Inflammatory macrophage treated with lipopolysaccharide for 1 hour (primary cell): ENCODE data around the gene ANKS3.

ENCODE experiments used
- DNase-seq, 2 donors: peaks; one replicate each; pipeline ENCODE4 v3.0.0-alpha.2; 2020 to 2022

Gene ANKS3

DNA sequence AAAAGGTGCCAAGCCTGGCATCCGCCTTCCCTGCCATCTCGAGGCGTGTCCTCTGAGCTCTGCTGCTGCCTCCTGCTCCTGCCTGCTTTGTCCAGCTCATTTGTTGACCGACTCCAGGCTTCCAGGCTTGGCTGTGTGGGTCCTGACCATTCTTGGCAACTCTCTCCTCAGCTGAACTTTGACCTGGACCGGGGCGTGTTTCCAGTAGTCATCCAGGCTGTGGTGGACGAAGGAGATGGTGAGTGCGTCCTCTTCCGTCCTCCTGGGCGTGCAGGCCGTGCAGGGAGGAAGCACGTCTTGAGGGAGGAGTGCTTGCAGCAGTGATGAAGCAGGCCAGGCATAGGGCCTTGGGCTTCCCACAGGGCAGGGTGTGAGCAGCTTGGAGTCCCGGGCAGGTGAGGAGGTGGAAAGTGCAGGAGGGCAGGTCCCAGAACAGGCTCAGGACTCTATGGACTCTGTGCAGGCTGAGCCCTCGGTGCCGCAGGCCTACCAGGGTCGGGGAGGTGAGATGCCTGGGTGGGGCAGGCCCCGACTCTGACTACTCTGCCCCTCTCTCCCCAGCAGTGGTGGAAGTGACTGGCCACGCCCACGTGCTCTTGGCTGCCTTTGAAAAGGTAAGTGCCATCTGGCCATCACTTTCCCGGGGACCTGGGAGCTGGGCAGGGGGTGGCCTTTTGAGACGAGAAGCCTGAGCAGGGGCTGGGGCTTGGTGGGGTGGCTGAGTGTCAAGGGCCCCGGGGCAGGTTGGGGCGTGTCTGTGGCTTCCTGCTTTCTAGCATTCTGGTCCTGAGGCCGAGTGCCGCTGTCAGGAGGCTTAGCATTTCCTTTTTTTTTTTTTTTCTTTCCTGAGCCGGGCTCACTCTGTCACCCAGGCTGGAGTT is 69.3 kb downstream of the ANKS3 start:
- DNase-seq = peak; percentile 47 to 60

DNA sequence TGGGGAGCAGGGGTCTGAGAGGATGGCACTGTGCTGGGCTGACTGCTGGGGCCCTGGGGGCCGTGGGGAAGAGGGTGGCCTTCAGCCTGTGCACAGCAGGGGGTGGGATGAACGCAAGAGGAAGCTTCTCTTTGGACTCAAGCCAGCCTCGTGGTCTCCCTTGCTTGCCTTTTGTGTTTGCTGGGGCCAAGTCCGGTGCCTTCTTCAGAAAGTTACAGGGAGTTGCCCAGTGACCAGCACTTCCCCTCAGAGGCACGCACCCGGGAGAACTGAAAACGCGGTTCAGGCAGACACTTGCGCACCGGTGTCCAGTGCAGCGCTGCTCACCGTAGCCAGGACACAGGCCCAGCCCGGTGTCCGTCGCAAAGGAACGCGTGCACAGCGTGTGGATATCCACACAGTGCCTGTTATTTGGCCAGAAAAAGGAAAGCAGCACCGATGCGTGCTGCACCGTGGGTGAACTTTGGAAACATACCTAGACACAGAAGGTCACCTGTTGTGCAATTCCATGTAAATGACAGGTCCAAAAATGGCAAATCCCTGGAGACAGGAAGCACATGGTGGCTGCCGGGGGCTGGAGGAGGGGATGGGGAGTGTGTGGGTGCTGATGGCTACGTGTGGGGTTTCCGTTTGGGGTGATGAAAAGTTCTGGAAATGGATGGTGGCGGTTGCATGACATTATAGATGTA is 70.2 kb downstream of the ANKS3 start:
- DNase-seq = peak; percentile 91 to 95

DNA sequence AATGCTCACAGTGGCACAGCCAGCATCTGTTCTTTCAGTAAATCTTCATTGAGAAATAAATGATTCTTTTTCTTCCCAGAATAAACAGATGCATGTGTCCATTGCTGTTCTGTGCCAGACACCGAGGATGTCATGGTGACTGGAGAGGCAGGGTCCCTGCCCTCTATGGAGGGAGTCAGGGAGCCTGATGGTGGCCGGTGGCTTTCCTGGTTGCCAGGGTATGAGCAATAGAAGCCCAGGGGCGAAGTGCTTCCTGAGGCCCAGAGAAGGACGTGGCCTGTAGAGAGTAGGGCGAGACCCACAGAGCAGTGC is 70.7 kb downstream of the ANKS3 start:
- no peak for DNase-seq

DNA sequence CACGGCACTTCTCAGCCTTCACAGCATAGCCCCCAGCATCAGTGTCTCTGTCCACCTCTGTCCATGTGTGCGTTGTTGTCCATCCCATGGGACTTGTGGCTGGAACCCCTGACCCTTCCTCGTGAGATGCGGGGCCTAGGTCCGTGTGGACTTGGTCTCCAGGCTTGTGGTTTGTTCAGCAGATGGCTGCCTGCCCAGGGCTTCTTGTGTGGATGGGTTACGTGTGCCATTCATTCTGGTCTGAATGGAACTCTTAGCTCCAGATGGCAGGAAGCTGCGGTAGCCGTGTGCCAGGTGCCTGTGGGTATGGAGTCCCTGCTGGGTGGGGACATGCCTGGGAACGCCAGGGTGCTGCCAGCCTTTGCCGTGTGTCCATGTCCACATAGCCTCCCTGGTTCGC is 72.4 kb downstream of the ANKS3 start:
- no peak for DNase-seq

DNA sequence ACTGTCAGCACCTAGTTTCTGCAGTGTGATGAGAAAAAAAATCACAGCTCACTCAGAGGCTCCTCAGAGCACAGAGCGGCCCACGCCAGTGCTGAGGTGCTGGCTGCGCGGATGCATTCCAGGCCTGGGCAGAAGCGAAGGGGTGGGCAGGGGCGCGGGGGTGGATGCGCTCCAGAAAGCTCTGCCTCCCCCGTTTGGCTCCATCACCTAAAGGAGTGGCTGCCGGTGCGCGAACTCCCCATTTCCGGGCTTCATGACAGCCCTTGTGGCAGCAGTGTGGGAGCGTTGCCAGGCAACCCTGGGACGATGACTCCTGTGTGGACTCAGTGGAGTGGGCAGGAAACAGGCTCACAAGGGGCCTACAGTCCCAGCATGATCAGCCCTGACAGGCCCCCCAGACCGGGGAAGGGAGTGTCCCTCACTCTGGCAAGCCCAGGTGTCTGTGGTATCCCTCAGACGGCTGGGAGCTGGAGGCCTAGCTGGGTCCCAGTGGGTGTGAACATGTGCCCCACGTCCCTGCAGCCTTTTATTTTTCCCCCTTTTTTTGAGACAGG is 73.5 kb downstream of the ANKS3 start:
- DNase-seq = peak; percentile 50 to 68

DNA sequence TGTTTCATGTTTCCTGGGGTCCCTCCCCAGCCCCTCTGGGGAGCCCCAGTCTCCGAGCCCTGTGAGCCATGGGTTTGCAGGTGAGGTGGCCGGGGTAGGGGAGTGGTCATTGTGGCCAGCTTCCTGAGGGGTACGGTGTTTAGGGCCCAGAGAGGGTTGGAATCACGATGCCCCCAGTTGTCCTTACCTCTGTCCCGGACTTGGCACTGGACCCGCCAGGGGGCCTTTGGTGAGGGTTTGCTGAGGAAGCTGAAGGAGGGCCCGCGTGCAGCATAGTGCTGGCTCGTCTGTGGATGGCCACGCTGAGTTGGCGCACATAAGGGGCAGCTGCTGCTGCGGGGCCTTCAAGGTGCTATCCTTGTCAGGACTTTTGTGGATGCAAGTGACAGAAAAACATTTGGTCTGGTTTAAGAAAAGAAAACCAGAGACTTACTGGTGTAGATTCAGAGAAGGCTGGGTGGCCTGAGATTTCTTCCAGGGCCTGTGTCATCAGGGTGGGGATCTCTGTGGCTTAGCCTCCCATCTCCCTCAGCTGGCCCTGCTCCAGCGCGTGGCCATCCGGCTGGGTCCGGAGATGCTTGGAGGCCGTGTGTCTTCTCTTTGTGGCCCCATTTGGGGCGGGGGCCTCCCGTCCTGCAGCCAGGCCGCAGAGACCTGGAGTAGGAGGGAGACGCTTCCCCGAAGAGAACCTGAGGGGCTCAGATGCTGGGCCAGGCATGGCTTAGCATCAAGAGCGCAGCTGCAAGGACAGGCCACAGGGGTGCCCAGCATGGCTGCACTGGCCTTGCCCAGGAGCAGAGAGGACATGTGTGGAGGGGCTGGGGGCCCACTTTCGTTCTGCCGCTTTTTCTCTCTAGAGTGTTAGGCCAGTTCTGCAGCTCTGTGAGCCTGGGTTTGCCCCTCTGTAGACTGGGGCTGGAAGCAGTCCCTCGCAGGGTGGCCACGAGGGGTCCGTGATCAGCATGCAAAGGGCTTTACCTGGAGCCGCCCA is 74.4 kb downstream of the ANKS3 start:
- DNase-seq = no peak

DNA sequence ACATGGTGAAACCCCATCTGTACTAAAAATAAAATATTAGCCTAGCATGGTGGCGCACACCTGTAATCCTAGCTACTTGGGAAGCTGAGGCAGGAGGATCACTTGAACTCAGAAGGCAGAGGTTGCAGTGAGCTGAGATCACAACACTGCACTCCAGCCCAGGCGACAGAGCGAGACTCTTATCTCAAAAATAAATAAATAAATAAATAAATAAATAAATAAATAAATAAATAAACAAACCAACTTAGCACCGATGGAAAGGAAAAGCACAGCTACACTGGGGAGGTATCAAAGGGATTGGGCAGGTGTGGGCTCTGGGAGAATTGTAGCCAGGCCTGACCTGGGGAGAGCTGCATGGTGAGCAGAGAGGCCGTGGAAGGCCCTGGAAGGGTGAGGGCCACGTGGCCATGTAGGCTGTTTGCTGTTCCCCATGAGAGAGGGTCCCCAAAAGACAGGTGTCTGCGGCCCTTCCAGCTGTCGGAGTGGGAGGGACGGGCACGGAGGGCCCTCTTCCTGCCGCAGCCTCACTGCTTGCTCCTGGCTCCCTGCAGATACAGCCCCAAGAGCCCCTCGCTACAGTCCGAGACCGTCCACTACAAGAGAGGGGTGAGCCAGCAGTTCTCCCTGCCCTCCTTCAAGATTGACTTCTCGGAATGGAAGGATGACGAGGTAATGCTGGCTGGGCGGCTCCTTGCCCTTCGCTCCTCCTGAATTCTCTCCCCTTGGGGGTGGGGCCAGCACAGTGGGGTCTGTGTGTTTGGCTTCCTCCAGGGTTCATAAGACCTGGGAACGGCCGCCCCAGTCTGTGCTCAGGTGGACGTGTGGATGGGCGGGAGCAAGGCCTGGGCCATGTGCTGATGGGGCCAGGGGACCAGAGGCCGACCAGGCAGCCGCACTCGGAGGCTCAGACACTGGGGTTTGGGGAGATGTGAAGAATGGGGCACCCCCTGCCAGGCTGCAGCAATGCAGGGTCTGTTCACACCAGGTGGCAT is 77.1 kb downstream of the ANKS3 start:
- DNase-seq = no peak

DNA sequence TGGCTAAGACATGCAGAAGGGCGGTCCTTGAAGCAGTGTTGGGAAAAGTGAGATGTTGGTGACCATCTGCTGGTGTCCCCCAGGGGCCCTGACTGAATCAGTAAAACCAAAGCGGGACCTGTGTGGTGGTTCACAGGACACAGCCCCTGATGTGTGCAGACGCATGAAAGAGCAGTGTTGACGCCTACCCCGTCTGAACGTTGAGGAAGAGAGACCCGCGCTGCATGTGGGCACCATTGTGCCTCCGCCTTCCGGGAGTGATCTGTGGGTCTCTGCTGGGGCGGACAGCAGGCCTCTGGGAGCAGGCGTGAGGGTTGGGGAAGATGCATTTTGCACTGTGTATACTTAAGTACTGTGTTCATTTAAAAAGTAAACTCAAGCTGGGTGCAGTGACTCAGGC is 77.8 kb downstream of the ANKS3 start:
- no peak for DNase-seq

DNA sequence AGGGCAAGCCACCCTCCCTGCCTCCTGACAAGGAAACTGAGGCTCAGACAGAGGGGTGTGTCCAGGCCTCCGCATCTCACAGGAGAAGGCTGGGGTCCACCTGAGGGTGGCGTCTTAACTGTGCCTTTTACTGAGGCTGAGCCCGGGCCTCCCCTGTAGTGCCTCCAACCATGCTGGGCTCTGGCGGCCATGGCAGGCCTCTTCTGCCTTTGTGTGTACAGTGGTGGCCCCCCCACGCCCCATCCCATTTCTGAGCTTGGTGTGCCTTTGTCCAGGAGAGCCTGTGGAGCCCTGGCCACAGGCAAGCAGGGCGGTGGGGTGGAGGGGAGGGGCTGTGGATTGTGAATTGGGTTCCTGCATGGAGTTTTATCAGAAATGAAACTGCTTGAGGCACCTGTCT is 78.3 kb downstream of the ANKS3 start:
- DNase-seq = no peak

DNA sequence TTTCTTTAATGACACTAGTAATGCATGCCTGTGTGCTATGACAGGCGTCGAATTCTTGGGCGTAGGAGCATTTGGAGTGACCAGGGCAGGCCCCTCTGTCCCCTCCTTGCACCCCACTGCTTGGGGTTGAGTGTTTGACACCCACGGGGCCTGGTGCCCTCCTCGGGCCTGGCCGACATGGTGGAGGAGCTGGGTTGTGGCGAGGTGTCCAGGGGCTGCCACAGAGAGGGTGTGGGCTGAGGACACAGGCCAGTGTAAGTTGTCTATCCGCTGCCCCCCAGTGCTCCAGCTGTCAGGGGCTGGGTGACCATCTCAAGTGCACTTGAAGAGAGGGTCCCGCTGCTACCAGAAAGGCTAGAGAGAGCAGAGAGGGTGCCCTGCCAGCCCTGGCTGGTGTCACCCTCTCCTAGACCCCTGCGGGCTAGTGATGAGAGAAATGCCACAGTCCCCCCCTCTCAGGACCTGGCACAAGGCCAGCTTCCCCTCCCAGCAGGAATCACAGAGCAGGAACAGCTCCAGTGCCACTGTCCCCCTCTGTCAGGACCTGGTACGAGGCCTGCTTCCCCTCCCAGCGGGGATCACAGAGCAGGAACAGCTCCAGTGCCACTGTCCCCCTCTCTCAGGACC is 79.0 kb downstream of the ANKS3 start:
- no peak for DNase-seq

DNA sequence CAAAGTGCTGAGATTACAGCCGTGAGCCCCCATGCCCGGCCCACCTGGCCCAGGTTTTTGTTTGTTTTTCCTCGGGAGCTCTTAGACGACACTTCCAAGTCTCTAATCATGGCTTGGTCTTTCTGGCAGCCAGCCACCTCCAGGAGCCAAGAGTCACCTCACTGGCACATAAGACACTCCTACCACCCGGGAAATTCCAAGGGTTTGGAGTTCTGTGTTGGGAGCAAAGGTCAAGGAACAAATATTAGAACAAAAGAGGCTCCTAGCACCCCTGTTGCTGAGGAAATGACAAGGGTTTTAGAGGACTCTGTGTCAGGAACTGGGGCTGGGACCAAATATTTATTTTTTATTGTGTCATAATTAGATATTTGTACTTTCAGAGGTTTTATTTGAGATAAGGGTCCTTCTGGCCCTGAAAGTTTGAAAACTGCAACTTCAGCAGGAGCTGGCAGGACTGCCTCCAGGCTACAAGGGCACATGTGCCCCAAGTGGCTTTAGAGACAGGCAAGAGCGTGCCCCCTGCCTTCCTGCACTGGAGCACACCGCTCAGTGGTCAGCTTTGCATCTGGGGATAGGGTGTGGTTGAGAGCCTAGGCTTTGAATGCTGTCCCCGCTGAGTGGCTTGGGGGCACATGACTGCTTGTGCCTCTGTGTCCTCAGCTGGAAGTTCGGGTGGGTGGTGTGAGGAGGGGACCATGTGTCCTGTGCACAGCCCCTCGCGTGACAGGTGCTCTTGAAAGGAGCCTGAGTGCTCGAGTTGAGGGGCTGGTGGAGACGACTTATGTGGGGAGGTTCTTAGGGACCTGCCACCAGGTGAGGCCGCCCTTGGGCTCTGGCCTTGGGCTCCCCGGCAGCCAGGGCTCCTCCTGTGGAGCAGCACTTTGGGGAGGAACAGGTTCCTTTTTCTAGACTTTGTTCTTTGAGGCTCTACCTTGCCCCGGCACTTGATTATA is 79.8 kb downstream of the ANKS3 start:
- DNase-seq = no peak

DNA sequence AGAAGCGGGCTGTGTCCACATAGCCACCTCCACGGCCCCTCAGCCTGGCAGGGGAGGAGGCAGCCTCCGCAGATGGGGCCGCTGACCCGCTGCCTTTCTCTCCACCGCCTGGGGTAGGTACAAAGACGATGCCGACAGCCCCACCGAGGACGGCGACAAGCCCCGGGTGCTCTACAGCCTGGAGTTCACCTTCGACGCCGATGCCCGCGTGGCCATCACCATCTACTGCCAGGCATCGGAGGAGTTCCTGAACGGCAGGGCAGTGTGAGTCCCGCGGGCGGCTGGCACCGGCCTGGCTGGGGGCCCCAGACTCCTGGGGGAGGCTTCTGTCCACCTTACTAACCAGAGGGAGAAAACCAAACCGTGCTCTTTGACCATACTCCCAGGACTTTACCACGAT is 81.5 kb downstream of the ANKS3 start:
- no peak for DNase-seq

DNA sequence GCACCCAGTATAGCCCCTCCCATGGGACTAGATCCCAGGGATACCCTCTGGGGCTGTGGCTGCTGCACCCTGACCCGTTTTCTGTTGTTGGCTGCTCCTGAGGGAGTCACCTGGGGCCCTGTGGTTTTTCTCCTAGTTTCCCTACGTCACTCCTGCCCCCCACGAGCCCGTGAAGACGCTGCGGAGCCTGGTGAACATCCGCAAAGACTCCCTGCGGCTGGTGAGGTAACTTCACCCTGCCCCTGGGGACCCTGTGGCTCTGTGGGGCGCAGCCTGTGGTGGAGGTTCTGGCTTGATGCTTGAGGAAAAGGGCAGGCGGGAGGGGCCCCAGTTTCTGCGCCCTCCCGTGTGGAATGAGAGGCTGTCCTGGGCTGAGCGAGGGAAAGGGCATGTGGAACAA is 82.2 kb downstream of the ANKS3 start:
- no peak for DNase-seq

DNA sequence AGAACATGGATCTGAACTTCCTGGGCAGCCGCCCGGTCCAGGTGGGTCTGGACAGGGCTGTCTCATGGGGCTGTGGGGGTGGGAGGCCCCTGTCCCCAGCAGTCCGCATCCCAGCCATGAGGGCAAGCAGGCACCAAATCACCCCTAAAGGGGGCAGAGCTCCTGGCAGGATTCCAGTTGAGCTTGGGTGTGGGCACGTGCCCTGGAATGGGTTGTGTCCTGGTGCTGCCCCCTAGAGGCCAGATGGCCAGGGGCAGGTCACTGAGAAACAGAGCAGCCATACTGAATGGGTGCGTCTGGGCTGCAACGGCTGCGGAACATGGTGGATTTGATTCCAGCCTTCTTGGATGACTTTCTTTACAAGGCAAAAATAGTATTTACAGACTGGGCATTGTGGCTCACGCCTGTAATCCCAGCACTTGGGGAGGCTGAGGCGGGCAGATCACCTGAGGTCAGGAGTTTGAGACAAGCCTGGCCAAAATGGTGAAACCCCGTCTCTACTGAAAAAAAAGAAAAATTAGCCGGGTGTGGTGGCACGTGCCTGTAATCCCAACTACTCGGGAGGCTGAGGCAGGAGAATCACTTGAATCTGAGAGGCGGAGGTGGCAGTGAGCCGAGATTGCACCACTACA is 83.5 kb downstream of the ANKS3 start:
- DNase-seq = peak; percentile 56 to 80

DNA sequence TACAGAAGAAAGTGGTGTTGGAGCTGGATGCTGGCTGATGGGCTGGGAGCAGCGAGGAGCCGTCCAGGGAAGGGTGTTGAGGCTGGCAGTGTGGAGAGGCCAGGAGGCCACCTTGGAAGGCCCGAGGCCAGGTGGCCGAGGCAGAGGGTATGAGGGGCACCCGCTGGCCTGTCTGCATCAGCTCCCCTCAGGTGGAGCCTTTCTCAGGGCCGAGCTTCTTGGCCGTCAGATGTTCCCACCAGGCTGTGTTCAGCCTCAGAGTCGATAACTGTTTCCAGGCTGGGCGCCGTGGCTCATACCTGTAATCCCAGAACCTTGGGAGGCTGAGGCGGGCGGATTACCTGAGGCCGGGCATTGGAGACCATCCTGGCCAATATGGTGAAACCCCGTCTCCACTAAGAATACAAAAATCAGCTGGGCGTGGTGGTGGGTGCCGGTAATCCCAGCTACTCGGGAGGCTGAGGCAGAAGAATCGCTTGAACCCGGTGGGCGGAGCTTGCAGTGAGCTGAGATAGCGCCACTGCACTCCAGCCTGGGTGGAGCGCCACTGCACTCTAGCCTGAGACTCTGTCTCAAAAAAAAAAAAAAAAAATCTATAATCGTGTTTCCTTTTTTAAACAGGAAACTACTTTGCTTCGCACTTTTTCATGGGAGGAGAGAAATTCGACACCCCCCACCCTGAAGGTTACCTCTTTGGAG is 84.2 kb downstream of the ANKS3 start:
- DNase-seq = no peak

DNA sequence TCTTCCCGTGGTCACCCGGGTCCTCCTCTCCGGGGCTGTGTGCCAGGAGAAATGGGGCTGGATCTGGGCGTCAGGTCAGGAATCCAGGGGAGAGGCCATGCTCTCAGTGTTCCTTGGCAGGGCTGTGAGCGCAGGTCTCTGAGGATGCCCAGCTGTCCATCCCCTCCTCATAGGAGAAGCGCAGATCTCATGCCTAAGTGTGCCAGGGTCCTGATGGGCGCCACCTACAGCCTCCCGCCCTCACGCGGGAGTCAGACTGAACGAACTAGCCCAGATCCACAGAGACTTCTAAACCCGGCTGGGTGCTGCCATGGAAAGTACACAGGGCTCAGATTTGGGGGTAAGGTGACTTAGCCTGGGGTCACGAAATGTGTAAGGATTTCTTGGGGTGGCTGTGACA is 85.2 kb downstream of the ANKS3 start:
- DNase-seq = no peak

DNA sequence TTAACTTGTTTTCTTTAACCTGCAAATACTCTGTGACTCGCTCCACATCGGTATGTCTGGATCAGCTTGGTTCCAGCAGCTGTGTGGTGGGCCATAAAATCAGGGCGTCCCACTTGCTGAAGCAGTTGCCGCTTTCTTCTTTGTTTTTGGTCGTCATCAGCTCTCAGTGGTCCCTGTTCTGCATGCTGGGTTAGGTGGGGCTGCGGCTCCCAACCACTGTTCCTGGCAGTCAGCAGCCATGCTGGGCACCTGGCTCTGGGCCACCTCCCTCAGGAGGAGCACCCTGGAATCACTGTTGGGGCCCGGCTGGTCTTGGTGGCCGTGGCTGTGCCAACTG is 86.5 kb downstream of the ANKS3 start:
- no peak for DNase-seq

DNA sequence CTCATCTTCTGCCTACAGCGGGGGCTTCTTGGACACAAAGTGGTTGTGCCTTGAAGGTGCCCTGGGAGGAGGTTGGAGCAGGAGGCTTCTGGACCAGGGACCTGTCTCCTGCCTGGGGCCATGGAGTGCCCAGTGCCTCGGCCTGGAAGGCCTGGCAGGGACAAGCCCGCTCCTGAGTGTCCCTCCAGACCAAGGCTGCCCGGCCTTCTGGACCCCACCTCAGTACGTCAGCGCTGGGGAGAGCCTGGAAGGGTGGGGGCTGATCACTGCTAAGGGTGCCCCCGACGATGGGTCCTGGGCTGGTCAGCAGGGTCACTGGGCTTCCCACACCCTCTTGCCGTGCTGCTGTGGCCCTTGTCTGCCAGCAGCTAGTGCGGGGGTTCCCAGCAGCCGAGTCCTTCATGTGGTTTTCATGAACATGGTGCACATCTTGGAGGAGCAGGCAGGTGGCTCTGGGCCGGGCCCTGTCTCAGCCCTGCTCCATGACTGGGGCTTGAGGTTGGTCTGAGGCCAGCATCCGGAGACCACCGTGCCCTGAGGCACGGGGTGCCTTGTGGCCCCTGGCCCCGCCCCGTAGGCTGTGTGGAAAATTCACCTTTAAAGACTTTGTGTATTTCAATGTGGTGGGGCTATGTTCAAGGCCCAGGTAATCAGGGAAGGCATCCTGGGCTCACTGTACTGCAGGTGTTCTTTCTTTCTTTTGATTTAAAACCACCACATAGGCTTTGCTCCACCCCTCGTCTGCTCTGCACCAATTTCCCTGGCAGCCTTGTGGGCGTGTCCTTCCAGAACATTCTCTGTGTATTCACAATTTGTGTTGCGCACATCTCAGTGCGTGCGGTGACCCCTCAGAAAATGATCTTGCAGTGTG is 87.1 kb downstream of the ANKS3 start:
- no peak for DNase-seq
